RWPE1 (cell line): ENCODE data around the gene ATP5F1A.

Experiments used
- CTCF ChIA-PET: fragments of 350-600 bp; sonication (Branson Sonifier 250); formaldehyde crosslinking; extraction: SDS; loops from one replicate; lab custom pipeline; 2021; lab: Yijun Ruan, JAX
- POLR2A ChIA-PET: fragments of 400-600 bp; formaldehyde crosslinking; extraction: SDS; loops from one replicate; lab custom pipeline; 2020; ENCODE audit warnings: antibody characterized with exemption; ENCODE audit not compliant: low non-redundant PET; lab: Yijun Ruan, JAX
- DNase-seq: peaks from one replicate; pipeline ENCODE4 v3.0.0; 2012; ENCODE audit warnings: low spot score
- H3K27ac ChIP-seq: fragments of 450-650 bp; 2 replicates; pipeline ENCODE4 v1.5.1; 2017
- TF ChIP-seq, protein P1 (sequence below): fragments of 450-650 bp; conservative IDR thresholded peaks from 2 replicates; pipeline ENCODE4 v1.5.1; 2017; ENCODE audit warnings: low read depth, mild to moderate bottlenecking

The ATP5F1A gene

GRCh38 chr18:46061796-46062195 lies 36.3 kb downstream of the ATP5F1A start:
- POLR2A ChIA-PET = no interaction called here
- DNase-seq = no peak
- CTCF ChIA-PET = interaction anchor here (0.5 to 0.6 kb wide), 2 partner anchors 43 to 320 kb away, joined by 3 read pairs; no protein-coding TSS in a partner anchor
- H3K27ac ChIP-seq = no peak overlapping the region
- TF ChIP-seq, protein P1, sequence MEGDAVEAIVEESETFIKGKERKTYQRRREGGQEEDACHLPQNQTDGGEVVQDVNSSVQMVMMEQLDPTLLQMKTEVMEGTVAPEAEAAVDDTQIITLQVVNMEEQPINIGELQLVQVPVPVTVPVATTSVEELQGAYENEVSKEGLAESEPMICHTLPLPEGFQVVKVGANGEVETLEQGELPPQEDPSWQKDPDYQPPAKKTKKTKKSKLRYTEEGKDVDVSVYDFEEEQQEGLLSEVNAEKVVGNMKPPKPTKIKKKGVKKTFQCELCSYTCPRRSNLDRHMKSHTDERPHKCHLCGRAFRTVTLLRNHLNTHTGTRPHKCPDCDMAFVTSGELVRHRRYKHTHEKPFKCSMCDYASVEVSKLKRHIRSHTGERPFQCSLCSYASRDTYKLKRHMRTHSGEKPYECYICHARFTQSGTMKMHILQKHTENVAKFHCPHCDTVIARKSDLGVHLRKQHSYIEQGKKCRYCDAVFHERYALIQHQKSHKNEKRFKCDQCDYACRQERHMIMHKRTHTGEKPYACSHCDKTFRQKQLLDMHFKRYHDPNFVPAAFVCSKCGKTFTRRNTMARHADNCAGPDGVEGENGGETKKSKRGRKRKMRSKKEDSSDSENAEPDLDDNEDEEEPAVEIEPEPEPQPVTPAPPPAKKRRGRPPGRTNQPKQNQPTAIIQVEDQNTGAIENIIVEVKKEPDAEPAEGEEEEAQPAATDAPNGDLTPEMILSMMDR = no peak

DNA sequence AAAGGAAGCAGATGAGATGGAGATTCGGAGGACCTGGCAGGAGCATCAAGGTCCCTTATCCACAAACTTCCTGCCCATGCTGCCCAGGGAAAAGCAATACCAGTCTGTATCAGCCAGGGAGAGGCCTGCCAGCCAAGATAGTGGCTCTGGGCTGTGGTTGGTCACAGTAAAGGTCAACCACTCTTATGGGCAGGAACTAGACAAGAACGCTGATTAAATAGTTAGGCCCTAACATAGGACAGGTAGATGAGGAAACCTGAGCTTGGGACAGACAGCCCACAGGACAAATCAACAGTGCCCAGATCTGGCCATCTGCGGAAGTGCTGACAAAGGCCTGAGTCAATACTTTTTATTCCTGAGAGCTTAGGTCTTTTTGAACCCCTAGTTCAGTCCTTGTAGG lies 36.7 kb downstream of the ATP5F1A start:
- TF ChIP-seq, protein P1 = no peak
- no peak overlapping the region for H3K27ac ChIP-seq
- CTCF ChIA-PET = interaction anchor here (0.5 to 0.6 kb wide), 2 partner anchors 43 to 320 kb away, joined by 3 read pairs; no protein-coding TSS in a partner anchor
- DNase-seq = no peak
- POLR2A ChIA-PET = no interaction called here

DNA sequence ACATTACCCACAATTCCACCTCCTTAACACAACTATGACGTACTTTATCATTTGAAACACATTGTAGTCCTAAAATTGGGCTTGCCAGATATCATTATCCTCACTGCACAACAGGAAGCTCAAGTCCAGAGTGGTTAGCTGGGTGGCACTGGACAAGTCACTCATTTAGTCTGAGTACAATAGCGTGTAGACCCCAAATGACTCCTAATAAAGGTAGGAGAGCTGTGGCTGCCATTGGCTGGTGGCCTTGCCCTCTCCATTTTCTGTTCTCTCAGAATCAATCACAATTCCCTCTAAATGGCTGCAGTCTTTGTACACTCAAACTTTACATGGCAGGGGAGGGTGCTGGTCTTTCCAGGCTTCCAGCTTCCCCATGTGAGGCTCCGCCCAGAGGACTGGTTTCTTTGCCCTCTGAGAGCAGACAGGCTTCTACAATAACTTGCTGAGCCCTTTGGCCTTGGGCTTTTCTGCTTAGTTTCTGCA lies 37.7 kb downstream of the ATP5F1A start:
- TF ChIP-seq, protein P1 = no peak
- H3K27ac ChIP-seq = no peak overlapping the region
- ChIA-PET CTCF (interaction anchor here (0.7 kb wide), 1 partner anchor 60 kb away, joined by 3 read pairs; no protein-coding TSS in a partner anchor), POLR2A (no interaction called here)
- no peak for DNase-seq

- CTCF ChIA-PET = no interaction called here
- POLR2A ChIA-PET = no interaction called here
- no peak overlapping the region for H3K27ac ChIP-seq
- no peak for DNase-seq
- TF ChIP-seq, protein P1 = no peak
Measured at GRCh38 chr18:46055838-46056230, 42.3 kb downstream of the ATP5F1A start.

- POLR2A ChIA-PET = no interaction called here
- DNase-seq = no peak
- TF ChIP-seq, protein P1 = no peak
- H3K27ac ChIP-seq = no peak overlapping the region
- CTCF ChIA-PET = interaction anchor here (0.6 kb wide), 1 partner anchor 78 kb away, joined by 3 read pairs; no protein-coding TSS in a partner anchor
Measured at GRCh38 chr18:46054956-46055837, 42.9 kb downstream of the ATP5F1A start.

DNA sequence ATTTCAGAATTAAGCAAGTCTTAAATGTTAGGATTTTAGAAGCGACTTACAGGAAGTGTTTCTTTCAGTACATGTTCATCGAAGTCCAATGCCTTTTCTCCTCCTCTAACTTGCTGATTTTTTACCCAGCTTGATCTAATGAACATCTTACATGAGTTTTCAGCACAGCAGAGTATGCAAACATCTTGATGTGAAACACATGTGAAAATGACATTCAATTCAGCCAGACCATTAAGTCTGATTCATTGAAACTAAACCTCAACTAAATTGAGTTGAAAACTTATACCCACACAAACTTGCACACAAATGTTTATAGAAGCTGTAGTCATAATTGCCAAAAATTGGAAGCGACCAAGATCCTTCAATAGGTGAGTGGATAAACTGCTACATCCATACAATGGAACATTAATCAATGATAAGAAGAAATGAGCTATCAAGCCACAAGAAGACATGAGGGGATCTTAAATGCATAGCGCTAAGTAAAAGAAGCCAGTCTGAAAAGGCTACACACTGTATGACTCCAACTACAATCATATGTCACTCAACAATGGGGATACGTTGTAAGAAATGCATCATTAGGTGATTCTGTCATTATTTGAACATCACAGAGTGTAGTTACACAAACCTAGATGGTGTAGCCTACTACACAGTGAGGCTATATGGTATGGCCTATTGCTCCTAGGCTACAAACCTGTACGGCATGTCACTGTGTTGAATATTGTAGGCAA lies 44.6 kb downstream of the ATP5F1A start:
- TF ChIP-seq, protein P1 = no peak
- POLR2A ChIA-PET = no interaction called here
- no peak overlapping the region for H3K27ac ChIP-seq
- CTCF ChIA-PET = interaction anchor here (0.6 kb wide), 1 partner anchor 59 kb away, joined by 3 read pairs; no protein-coding TSS in a partner anchor
- no peak for DNase-seq
